HT1080 (cell line): ENCODE data around the gene CATSPER4. TPM values are rescaled to one million over a fixed set of nuclear protein-coding genes. Genes with fewer than 3 reads are reported as not detected.

Experiments
- DNase-seq: peaks from one replicate; pipeline ENCODE4 v3.0.0-alpha.2; 2015; ENCODE audit warnings: low read depth
- total RNA-seq: library from RNA; depleted of rRNA; stranded (reverse); fragments of >200 nt; shearing (Covaris generic); gene quantifications from 2 replicates; pipeline ENCODE4 v1.2.3, GENCODE V29; 2014

CATSPER4 gene
- total RNA-seq, 1 experiment from 2014 or later: not detected

DNA sequence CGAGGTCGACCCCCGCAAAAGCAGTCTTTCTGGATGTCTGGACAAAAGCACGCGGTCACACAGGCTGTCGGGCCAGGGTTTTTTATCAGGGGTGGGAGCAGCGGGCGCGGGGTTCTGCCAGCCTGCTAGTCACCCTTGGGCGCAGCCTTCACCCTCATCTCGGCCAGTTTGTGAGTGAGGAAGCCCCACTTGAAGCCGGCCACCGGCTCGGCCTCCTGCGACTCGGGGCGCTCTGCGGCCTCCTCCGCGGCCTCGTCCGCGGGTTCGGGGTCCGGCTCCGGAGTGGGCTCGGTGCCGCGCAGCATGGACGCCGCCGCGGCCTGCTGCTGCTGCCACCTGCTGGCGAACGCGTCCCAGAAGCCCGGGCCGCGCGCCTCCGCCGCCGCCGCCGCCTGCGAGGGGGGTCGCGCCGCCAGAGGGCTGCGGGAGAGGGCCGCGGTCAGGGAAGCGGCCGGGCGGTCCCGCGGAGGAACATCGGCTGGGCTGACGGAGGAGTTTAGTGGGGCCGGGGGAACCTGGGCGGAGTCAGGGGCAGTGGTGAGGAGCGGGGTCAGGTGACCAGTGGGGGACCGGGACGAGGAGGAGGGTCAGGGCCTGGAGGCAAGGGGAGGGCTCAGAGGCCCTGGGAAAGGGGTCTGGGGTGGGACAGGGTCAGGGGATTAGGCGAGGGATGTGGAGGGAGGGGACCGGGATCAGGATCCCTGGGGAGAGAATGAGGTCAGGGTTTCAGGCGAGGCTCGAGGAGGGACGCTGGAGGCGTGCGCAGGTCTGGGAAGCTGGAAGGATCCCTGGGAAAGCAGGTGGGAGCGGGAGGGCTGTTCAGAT is 26.2 kb upstream of the CATSPER4 start:
- DNase-seq: no peak

DNA sequence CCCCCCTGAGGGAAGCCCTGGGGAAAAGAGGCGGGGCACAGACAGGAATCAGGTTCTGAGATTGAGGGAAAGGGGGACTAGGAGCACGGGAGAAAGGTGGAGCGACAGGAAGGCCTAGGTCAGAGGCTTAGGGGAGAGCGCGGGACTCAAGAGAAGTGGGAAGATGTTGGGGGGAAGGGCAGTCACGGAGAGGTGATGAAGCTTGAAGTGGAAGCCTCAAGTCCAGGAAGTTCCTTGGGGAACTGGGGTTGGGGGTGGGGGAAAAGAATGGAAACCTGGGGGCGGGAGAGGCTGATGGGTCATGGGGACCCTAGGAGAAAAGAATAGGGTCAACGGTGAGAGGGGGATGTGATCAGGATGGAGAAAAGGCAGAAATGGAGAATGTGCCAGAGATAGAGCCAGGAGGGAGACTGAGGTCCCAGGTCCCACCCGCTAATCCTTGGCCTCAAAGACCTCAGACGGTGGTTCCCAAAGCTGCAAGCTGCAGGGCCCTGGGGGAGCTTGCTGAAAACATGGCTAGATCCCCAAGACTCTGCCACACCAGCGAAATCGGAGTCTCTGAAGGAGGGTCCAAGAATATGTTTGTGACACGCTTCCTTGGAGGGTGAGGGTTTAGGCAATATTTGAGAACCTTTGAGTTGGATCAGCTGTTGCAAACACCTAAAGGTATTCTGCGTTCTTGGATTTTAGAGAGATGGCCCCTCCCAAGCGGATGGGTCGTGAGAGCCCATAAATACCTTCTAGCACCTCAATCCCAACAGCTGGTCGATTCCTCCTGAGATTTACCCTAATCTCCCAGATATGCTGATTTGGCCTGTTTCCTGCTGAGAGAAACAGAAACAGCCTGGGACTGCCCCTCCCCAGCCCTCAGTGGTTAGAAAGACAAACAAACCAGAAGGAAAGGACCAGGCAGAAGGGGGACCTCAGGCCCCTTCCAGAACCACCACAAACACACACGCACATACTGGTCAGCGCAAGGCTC is 25.2 kb upstream of the CATSPER4 start:
- DNase-seq: no peak

DNA sequence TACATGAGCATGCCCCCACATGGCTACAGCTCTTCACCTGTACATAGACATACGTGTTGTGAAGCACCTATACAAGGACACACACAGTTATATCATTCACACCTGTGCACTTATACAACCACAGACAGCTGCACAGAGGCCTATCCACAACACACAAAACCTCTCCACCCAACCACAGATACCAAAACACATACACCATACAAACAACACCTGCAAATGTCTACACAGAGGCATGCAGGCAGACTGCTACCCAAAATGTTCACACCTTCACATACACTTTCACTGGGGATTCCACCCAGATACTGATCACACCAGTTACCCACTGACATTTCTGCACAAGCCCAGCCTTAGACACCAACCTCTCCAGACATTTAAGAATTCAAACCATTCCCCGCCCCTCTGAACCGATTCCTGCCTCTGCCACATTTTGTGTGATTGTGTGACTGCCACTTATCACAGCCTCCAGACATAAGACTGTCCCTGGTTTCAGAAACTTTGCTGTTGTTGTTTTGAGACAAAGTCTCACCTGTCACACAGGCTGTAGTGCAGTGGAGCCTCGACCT is 23.6 kb upstream of the CATSPER4 start:
- no peak for DNase-seq

DNA sequence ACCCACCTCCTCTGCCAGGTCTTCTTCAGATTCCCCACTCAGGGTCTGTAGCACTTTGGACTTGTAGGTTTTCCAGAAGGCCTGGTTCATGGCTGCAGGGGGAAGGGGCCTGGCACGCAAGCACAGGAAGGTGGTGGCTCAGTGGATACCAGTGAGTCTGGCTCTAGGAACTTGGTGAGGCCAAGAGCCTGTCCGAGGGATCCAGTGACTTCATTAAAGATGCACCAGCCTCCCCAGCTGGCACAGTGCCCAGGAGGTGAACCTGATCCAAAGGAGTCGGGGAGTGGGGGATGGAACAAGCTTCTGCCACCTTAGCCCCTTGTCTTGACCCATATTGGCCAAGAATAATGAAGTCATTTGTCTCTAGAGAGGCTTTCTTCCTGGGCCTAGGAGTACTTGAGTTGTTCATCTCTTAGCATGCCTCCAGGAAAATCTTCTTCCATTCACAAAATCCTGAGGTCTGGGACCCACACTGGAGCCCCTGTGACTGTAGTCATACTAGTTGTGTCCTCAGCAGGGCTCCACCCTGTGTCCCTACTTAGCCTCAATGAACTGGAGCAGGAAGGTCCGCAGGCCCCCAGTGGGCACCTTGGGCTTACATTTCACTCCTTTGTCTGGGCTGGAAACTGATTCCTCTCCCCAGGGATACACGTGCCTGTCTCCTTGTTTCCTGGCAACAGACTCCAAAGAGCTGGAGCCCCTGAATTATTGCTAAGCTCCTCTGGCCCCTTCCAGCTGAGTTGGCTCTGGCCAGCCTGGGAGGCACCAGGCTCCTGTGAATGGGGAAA is 21.8 kb upstream of the CATSPER4 start, which contains the start of gene C1orf232:
Gene C1orf232, minus strand, starts transcription at position 554 of the 788 bp plus-strand sequence. Its CDS starts 464 bp downstream, at position 90.
- no peak for DNase-seq

DNA sequence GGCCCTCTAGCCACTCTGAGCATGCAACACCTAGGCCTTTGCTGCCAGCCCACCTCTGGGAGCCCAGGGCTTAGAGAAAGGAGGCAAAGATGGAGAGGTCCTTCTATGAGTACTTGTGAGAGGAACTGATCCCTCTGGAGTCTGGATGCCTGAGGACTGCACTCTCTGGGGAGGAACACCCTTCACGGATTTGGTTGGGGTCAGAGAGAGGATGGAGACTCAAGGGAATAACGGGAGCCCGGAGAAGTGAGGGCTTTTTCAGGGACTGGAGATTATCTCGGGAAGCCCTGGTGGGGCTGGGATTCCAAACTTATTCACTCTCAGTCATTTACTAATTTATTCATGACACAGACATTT is 21.2 kb upstream of the CATSPER4 start:
- DNase-seq: no peak

DNA sequence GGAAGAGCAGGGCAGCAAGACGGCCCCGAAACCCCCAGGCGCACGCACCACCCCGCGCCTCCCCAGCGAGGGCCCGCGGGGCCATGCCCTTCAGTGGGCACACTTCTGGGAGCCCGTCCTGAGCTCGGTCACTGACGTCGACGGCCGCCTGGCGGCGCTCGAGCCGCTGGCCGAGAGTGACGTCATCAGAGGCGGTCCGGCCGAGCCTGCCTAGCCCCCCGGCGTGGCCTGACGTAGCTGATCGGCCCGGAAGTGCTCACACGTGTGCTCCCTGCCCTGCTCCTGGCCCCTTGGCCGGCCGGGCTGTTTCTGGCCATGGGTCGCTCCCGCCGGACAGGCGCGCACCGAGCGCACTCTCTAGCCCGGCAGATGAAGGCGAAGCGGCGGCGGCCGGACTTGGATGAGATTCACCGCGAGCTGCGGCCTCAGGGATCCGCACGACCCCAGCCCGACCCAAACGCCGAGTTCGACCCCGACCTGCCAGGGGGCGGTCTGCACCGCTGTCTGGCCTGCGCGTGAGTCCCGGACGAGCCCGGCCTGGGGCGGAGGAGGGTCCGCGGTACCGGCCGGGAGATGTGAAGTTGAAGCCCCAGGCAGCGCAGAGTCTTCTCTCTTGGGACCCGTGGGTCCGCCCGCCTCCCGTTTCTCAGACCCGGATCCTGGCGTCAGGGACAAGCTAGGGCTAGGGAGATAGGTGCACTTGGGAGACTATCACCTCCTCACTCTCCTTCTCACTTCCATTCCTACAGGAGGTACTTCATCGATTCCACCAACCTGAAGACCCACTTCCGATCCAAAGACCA is 20.5 kb upstream of the CATSPER4 start, which contains the start of gene ZNF593:
Gene ZNF593, plus strand, starts transcription at position 240 of the 803 bp plus-strand sequence. Its CDS starts 76 bp downstream, at position 316.
- peak; percentile 86 for DNase-seq

DNA sequence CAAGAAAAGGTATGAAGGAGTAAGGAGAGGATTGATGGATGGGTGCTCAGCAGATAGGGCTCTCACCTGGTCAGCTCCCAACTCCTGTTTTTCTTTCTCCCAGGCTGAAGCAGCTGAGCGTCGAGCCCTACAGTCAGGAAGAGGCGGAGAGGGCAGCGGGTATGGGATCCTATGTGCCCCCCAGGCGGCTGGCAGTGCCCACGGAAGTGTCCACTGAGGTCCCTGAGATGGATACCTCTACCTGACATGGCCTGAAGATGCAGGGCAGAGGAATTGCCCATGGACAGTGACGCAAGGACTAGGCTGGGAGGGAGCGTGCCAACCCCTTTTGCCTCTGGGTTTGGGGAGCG is 20.0 kb upstream of the CATSPER4 start:
- no peak for DNase-seq

DNA sequence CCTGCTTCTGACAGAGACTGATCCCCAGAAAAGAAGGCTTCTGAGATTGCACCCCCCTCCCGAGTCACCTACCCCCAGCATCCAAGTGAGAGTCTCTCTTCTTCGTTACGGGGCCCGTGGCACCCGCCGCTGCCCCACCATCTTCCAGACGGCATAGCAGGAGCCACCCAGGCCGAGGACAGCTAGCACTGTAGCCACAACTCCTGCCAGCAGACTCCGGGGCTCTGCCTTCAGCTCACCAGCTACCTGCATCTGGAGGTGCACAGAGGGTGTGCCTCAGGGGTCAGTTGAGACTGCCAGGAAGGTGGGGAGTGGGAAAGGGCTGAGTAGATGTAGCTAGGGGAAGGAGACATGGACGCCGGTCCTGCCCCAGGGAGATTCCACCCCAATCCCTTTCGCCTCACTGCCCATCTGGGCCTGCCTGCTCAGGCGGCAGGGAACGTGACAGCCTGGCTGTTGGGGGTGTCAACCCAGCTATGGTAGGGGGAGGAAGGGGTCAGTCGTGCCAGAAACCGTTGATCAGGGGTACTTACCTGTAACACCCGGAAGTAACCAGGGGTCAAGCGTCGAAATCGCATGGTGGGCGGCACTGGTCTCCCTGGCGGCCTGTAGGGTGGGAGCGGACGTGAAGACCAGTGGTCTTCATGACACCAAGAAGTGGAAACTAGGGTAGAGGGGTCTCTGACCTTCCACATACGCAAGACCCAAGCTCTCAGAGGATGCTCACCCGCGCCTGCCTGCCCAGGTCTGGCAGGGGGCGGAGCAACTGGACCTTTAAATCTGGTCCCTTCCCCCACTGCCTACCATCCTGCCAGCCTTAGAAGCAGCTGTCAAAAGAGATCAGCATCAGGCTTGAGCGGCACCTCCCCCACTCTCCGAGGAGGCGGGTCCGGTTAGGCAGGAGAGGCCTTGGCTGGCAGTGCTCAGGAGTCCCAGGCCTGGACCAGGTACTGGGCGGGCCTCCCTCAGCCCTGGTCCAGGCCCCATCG is 19.0 kb upstream of the CATSPER4 start, which contains the start of gene ZNF593OS:
Gene ZNF593OS, minus strand, starts transcription at position 749 of the 989 bp plus-strand sequence. Its CDS starts 171 bp downstream, at position 578.
- DNase-seq: no peak

DNA sequence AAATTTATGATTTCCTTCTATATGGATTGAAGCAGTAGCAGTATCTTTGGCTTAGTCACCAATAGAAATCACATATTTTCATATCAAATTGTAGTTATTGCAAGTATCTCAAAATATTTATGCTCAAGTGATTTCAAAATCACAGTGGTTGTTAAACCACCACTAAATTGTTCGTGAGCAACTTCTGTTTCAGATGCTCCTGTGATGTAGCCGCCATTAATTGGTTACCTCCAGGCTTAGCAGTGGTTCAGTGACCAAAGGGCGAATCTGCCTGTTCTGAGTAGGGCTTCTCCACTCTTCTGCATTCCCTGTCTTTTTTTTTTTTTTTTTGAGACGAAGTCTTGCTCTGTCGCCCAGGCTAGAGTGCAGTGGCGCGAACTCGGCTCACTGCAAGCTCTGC is 15.1 kb upstream of the CATSPER4 start:
- no peak for DNase-seq

DNA sequence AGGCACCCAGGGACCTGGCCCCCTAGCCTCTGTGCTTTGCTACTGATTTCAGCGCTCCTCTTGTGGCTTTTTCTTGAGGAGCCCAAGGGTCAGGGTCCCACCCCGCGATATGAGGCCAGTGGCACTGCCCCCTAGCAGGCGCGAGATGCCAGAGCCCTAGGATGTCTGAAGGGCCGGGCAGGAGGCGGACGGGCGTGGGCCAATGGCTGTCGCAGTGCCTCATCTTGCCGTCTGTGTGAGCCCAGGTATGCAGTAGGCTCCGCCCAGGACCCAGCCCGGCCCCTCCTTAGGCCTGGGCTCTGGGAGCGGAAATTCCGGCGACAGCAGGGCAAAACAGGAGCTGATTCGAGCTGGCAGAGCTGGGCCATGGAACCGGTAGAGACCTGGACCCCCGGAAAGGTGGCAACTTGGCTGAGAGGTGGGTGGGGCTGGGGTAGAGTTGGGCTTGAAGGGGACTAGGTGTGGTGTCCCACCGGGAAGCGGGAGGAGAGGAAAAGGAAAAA is 13.2 kb upstream of the CATSPER4 start, which contains the start of gene CNKSR1:
Gene CNKSR1, plus strand, starts transcription at position 310 of the 503 bp plus-strand sequence. Its CDS starts 57 bp downstream, at position 367.
- DNase-seq: no peak

DNA sequence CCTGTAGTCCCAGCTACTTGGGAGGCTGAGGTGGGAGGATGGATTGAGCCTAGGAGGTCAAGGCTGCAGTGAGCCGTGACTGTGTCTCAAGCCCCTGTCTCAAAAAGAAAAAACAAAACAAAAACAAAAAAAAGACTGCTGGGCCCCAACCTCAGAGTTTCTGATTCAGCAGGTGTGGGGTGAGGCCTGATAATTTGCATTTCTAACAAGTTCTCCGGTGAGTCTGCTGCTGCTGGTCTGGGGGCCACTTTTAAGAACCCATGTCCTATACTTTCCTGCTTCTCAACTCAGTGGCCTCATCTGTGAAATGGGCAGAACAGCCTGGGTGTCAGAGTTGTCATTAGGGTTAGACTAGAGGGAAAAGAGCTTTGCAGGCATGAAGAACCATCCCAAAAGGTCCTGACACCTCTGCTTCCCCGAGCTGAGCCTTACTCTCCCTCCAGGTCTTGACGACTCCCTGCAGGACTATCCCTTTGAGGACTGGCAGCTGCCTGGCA is 10.3 kb upstream of the CATSPER4 start:
- DNase-seq: no peak

DNA sequence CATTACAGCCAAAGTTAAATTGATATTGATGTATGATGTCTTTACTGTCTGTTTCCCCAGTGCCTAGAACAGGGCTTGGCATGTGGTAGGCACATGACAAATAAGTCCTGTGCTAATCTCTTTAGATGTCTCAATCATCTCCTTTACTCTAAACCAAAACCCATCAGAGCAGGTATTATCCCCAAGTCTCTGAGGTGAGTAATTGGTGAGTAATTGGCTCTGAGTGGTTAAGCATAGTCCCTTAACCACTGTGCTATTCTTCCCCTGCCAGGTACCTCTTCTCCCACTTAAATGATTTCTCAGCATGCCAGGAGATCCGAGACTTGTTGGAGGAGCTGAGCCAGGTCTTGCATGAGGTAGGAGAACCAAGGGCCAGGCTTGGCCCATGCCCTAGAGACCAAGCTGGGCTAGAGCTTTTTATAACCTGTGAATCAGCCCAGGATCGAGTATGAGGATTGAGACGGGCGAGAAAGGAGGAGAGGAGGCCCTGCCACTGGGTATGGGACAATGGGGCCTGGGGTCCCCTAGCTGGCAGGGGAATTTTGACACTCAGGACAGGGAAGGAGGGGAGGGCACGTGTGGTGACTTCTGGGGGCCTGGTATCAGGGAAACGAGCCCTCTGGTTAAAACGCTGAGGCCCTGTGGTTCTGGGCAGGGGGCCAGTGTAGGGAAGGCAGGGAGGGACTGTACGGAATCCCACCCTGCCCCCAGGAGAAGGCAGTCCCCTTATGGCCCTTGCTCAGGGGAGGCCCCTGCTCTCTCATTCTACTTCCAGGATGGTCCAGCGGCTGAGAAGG is 8.6 kb upstream of the CATSPER4 start:
- DNase-seq: peak; percentile 55

DNA sequence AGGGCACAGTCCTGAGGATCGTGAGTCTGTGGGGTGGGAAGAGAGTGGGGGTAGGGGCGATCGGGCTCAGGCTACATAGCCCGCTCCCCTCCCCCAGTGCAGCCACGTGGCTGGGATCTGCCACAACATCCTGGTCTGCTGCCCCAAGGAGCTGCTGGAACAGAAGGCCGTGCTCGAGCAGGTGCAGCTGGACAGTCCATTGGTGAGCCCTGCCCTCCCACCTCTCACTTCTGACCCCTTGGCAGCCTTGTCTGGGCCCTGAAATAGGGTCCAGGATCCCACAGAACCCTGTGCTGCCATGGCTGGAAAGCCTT is 8.1 kb upstream of the CATSPER4 start:
- no peak for DNase-seq

DNA sequence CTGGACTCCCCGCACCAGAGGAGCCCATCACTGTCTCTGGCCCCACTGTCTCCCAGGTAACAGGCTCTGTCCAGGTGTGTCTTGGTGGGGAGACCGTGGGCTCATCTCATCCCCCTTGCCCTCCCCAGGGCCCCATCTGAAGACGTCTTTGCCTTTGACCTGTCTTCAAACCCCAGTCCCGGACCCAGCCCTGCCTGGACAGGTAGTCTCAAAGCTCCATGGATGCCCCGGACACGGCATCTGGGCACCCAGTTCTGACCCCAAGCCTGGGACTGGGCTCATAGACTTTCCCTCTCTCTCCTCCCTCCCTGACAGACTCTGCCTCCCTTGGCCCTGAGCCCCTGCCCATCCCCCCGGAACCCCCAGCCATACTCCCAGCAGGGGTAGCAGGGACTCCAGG is 6.3 kb upstream of the CATSPER4 start:
- no peak for DNase-seq

DNA sequence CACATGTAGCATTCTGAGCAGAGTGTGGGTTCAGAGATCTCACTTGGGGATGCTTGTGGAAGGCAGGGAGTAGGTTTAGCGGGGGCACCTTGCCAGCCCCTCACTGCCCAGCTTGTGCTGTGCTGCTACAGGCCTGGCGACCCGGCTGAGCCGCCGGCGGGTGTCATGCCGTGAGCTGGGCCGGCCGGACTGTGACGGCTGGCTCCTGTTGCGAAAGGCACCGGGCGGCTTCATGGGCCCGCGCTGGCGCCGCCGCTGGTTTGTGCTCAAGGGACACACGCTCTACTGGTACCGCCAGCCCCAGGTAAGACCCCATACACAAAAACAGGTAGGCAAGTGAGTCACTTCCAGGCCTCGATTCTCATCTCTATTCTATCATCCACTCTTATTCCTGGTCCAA is 5.5 kb upstream of the CATSPER4 start:
- DNase-seq: no peak

DNA sequence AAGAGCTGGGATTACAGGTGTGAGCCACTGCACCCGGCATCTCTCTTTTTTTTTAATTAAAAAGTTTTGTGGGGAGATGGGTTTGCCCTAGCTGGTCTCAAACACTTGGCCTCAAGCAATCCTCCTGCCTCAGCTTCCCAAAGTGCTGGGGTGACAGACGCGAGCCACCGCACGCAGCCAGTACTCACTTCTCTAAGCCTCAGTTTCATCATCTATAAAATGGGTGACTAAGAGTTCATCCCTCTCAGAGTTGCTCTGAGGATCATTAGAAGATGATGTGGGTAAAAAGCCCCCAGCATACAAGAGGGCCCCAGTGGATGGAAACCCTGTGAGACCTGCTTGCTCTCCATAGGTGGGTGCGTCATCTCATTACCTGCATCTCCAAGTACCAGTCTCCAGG is 2.5 kb upstream of the CATSPER4 start:
- DNase-seq: no peak

DNA sequence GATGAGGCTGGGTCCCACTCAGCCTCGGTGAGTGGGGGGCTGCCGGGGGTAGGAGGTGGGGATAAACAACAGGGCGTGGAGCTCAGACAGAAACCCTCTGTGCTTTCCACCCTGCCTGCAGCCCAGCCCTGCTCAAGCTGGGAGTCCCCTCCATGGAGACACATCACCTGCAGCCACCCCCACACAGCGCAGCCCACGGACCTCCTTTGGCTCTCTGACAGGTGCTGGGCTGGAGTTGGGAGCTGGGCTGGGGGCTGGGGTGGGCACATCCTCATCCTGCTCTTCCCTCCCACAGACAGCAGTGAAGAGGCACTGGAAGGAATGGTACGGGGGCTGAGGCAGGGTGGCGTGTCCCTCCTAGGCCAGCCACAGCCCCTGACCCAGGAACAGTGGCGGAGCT is 1.9 kb upstream of the CATSPER4 start:
- DNase-seq: no peak

DNA sequence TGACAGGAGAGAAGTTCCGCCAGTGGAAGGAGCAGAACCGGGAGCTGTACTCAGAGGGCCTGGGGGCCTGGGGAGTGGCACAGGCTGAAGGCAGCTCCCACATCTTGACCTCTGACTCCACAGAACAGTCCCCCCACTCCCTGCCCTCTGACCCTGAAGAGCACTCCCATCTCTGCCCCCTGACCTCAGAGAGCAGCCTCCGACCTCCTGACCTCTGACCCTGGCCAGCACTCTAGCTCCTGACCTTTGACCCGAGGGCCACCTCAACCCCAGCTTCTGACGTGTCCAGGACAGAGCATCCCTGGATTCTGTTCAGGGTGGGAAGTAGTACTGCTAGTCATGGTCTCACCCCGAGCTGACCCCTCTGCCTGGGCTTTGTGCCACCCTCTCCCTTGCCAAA is 1.1 kb upstream of the CATSPER4 start:
- no peak for DNase-seq
